ENCODE measurements around the gene MAGI2.

MAGI2 gene

DNA sequence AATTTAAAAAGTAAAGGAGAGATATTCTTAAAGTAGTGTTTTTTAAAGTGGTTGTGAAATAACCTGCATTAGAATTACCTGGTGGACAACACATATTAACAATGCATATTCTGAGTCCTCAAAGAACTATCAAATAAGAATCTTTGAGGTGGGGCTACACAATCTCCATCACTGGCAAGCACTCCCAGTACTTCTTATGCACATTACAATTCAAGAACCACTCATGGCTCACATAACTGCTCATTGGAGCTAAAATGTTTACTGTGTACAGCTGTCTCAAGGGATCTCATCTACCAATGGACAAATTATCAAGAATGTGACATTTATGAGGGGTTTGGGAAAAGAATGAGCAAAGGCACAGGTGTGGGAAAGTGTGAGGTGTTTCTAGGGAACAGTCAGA lies 962.9 kb downstream of the MAGI2 start:
- Histone ChIP-seq H3K9me3 (ENCODE audit: control insufficient read depth in 2 of 2, low read length in 2 of 2) (no peaks in the 10 kb centered on the region), H3K4me1 (ENCODE audit: control insufficient read depth, insufficient read depth, low read length) (no peaks in the 10 kb centered on the region), H3K36me3 (ENCODE audit: control insufficient read depth in 2 of 2, insufficient read depth in 2 of 2, low read length in 2 of 2) (no peaks in the 10 kb centered on the region), H3K27ac (ENCODE audit: low read length) (no peak overlapping the region), H3K9ac (ENCODE audit: low read length in 2 of 2) (no peak overlapping the region), H3K27me3 (ENCODE audit: control insufficient read depth in 1 of 2, insufficient read depth in 2 of 2, low read length in 2 of 2) (no peaks in the 10 kb centered on the region), H3K4me3 (ENCODE audit: low read length in 2 of 2) (no peak overlapping the region)

DNA sequence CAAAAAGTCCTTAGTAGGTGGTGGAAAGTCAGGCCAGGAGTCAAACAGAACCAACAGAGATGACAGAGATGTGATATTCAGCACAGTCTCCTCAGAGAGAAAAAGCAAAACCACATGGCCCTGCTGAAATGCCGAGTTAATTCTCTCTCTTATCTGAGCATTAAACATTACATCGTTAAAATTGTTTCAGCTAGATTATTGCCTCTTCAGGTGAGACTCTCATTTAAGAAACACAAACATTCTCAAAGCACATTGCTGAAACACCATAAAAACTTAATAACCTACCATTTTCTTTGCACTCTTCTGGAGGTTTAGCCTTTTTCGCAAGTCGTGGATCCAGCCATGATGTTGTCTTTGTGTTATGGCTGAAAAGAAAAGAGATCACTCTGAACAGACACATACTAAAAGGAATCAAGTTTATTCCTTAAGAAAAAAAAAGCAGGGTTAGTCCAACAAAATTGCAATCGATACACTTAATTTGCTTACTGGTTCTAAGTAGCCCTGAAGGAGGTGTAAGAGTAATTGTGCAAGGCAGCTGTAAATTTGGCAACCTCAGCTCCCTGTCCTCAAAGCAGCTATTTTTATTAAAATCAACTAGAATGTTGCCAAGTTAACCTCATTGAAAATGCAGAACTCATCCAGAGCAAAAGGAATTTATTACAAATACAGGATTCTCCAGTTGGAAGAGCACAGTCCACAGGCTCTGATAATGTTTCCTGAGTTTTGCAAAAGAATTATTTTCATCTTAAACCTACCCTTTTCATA lies 963.8 kb downstream of the MAGI2 start:
- Histone ChIP-seq H3K9me3 (ENCODE audit: control insufficient read depth in 2 of 2, low read length in 2 of 2) (no peaks in the 10 kb centered on the region), H3K36me3 (ENCODE audit: control insufficient read depth in 2 of 2, insufficient read depth in 2 of 2, low read length in 2 of 2) (no peaks in the 10 kb centered on the region), H3K27ac (ENCODE audit: low read length) (no peak overlapping the region), H3K4me1 (ENCODE audit: control insufficient read depth, insufficient read depth, low read length) (no peaks in the 10 kb centered on the region), H3K9ac (ENCODE audit: low read length in 2 of 2) (peak overlapping the region in 1 of 2 donors; percentile 37), H3K4me3 (ENCODE audit: low read length in 2 of 2) (peak overlapping the region in 1 of 2 donors; percentile 40), H3K27me3 (ENCODE audit: control insufficient read depth in 1 of 2, insufficient read depth in 2 of 2, low read length in 2 of 2) (no peaks in the 10 kb centered on the region)

GRCh38 chr7:78487464-78487863 lies 966.0 kb downstream of the MAGI2 start:
- H3K4me3 ChIP-seq (ENCODE audit: low read length in 2 of 2): no peak overlapping the region
- H3K4me1 ChIP-seq (ENCODE audit: control insufficient read depth, insufficient read depth, low read length): no peaks in the 10 kb centered on the region
- H3K9me3 ChIP-seq (ENCODE audit: control insufficient read depth in 2 of 2, low read length in 2 of 2): no peaks in the 10 kb centered on the region
- no peaks in the 10 kb centered on the region for H3K27me3 ChIP-seq (ENCODE audit: control insufficient read depth in 1 of 2, insufficient read depth in 2 of 2, low read length in 2 of 2)
- no peaks in the 10 kb centered on the region for H3K36me3 ChIP-seq (ENCODE audit: control insufficient read depth in 2 of 2, insufficient read depth in 2 of 2, low read length in 2 of 2)
- H3K27ac ChIP-seq (ENCODE audit: low read length): no peak overlapping the region
- no peak overlapping the region for H3K9ac ChIP-seq (ENCODE audit: low read length in 2 of 2)

DNA sequence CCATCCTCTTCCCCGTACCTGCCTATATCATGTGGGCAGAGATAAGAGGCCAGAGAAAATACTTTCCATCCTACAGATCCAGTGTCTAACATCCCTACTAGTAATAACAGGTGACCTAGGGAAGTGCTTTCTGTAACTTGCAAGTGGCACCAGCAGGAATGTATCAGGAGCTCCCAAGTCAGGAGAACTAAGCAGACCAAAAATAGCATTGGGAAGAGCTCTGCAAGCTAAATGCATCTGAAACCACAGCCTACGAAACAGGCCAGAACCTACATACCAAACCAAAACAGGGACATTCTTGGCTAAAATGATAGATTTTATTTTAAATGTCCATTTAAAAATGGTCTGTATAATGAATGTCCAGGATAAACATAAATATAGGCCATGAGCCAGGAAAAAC lies 974.1 kb downstream of the MAGI2 start:
- Histone ChIP-seq H3K4me1 (ENCODE audit: control insufficient read depth, insufficient read depth, low read length) (no peaks in the 10 kb centered on the region), H3K27me3 (ENCODE audit: control insufficient read depth in 1 of 2, insufficient read depth in 2 of 2, low read length in 2 of 2) (no peaks in the 10 kb centered on the region), H3K4me3 (ENCODE audit: low read length in 2 of 2) (no peak overlapping the region), H3K36me3 (ENCODE audit: control insufficient read depth in 2 of 2, insufficient read depth in 2 of 2, low read length in 2 of 2) (no peaks in the 10 kb centered on the region), H3K27ac (ENCODE audit: low read length) (no peak overlapping the region), H3K9ac (ENCODE audit: low read length in 2 of 2) (no peak overlapping the region), H3K9me3 (ENCODE audit: control insufficient read depth in 2 of 2, low read length in 2 of 2) (no peaks in the 10 kb centered on the region)

DNA sequence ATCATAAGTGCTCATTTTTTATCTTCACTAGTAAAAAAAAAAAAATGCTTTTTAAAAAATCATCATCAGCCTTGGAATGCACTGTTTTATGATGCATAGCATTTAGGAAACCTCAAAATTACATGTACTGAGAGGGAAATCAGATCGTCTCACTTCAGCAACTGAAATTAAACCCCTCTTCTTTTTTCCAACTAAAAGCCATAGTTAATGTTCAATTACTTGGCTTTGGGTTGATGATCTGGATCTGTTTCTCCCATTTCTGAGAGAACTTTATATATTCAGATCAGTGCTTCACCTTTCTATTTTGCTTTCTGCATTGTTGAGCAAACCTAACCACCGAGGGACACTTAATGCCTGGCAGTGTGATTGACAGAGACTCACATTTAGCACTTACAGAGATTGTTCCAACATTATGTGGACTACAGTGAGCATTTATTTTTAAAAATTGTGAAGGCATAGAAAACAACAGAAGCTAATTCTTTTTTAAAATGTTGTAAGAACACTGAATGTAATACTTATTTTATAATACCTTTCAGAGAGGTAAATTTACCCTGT lies 976.5 kb downstream of the MAGI2 start:
- H3K9me3 ChIP-seq (ENCODE audit: control insufficient read depth in 2 of 2, low read length in 2 of 2): no peaks in the 10 kb centered on the region
- H3K27me3 ChIP-seq (ENCODE audit: control insufficient read depth in 1 of 2, insufficient read depth in 2 of 2, low read length in 2 of 2): no peaks in the 10 kb centered on the region
- no peak overlapping the region for H3K27ac ChIP-seq (ENCODE audit: low read length)
- no peak overlapping the region for H3K9ac ChIP-seq (ENCODE audit: low read length in 2 of 2)
- H3K36me3 ChIP-seq (ENCODE audit: control insufficient read depth in 2 of 2, insufficient read depth in 2 of 2, low read length in 2 of 2): no peaks in the 10 kb centered on the region
- H3K4me1 ChIP-seq (ENCODE audit: control insufficient read depth, insufficient read depth, low read length): no peaks in the 10 kb centered on the region
- no peak overlapping the region for H3K4me3 ChIP-seq (ENCODE audit: low read length in 2 of 2)

GRCh38 chr7:78473571-78474301 lies 979.7 kb downstream of the MAGI2 start:
- H3K27me3 ChIP-seq (ENCODE audit: control insufficient read depth in 1 of 2, insufficient read depth in 2 of 2, low read length in 2 of 2): no peaks in the 10 kb centered on the region
- H3K27ac ChIP-seq (ENCODE audit: low read length): no peak overlapping the region
- H3K9ac ChIP-seq (ENCODE audit: low read length in 2 of 2): no peak overlapping the region
- no peaks in the 10 kb centered on the region for H3K4me1 ChIP-seq (ENCODE audit: control insufficient read depth, insufficient read depth, low read length)
- no peaks in the 10 kb centered on the region for H3K9me3 ChIP-seq (ENCODE audit: control insufficient read depth in 2 of 2, low read length in 2 of 2)
- H3K36me3 ChIP-seq (ENCODE audit: control insufficient read depth in 2 of 2, insufficient read depth in 2 of 2, low read length in 2 of 2): no peaks in the 10 kb centered on the region
- H3K4me3 ChIP-seq (ENCODE audit: low read length in 2 of 2): no peak overlapping the region

- Histone ChIP-seq H3K4me1 (ENCODE audit: control insufficient read depth, insufficient read depth, low read length) (no peaks in the 10 kb centered on the region), H3K4me3 (ENCODE audit: low read length in 2 of 2) (no peak overlapping the region), H3K36me3 (ENCODE audit: control insufficient read depth in 2 of 2, insufficient read depth in 2 of 2, low read length in 2 of 2) (no peaks in the 10 kb centered on the region), H3K9me3 (ENCODE audit: control insufficient read depth in 2 of 2, low read length in 2 of 2) (no peaks in the 10 kb centered on the region), H3K27ac (ENCODE audit: low read length) (no peak overlapping the region), H3K9ac (ENCODE audit: low read length in 2 of 2) (no peak overlapping the region), H3K27me3 (ENCODE audit: control insufficient read depth in 1 of 2, insufficient read depth in 2 of 2, low read length in 2 of 2) (no peaks in the 10 kb centered on the region)
Measured at GRCh38 chr7:78473021-78473420, 980.4 kb downstream of the MAGI2 start.

GRCh38 chr7:78472519-78472918 lies 980.9 kb downstream of the MAGI2 start:
- no peaks in the 10 kb centered on the region for H3K9me3 ChIP-seq (ENCODE audit: control insufficient read depth in 2 of 2, low read length in 2 of 2)
- H3K9ac ChIP-seq (ENCODE audit: low read length in 2 of 2): no peak overlapping the region
- H3K36me3 ChIP-seq (ENCODE audit: control insufficient read depth in 2 of 2, insufficient read depth in 2 of 2, low read length in 2 of 2): no peaks in the 10 kb centered on the region
- H3K4me3 ChIP-seq (ENCODE audit: low read length in 2 of 2): no peak overlapping the region
- no peaks in the 10 kb centered on the region for H3K27me3 ChIP-seq (ENCODE audit: control insufficient read depth in 1 of 2, insufficient read depth in 2 of 2, low read length in 2 of 2)
- no peak overlapping the region for H3K27ac ChIP-seq (ENCODE audit: low read length)
- no peaks in the 10 kb centered on the region for H3K4me1 ChIP-seq (ENCODE audit: control insufficient read depth, insufficient read depth, low read length)

GRCh38 chr7:78465894-78466293 lies 987.6 kb downstream of the MAGI2 start:
- Histone ChIP-seq H3K27me3 (ENCODE audit: control insufficient read depth in 1 of 2, insufficient read depth in 2 of 2, low read length in 2 of 2) (no peaks in the 10 kb centered on the region), H3K36me3 (ENCODE audit: control insufficient read depth in 2 of 2, insufficient read depth in 2 of 2, low read length in 2 of 2) (no peaks in the 10 kb centered on the region), H3K9ac (ENCODE audit: low read length in 2 of 2) (no peak overlapping the region), H3K27ac (ENCODE audit: low read length) (no peak overlapping the region), H3K4me1 (ENCODE audit: control insufficient read depth, insufficient read depth, low read length) (no peaks in the 10 kb centered on the region), H3K4me3 (ENCODE audit: low read length in 2 of 2) (no peak overlapping the region), H3K9me3 (ENCODE audit: control insufficient read depth in 2 of 2, low read length in 2 of 2) (no peaks in the 10 kb centered on the region)

- no peaks in the 10 kb centered on the region for H3K4me1 ChIP-seq (ENCODE audit: control insufficient read depth, insufficient read depth, low read length)
- H3K9me3 ChIP-seq (ENCODE audit: control insufficient read depth in 2 of 2, low read length in 2 of 2): no peaks in the 10 kb centered on the region
- H3K27me3 ChIP-seq (ENCODE audit: control insufficient read depth in 1 of 2, insufficient read depth in 2 of 2, low read length in 2 of 2): no peaks in the 10 kb centered on the region
- H3K36me3 ChIP-seq (ENCODE audit: control insufficient read depth in 2 of 2, insufficient read depth in 2 of 2, low read length in 2 of 2): no peaks in the 10 kb centered on the region
- no peak overlapping the region for H3K4me3 ChIP-seq (ENCODE audit: low read length in 2 of 2)
- H3K9ac ChIP-seq (ENCODE audit: low read length in 2 of 2): no peak overlapping the region
- no peak overlapping the region for H3K27ac ChIP-seq (ENCODE audit: low read length)
Measured at GRCh38 chr7:78463039-78463438, 990.4 kb downstream of the MAGI2 start.

DNA sequence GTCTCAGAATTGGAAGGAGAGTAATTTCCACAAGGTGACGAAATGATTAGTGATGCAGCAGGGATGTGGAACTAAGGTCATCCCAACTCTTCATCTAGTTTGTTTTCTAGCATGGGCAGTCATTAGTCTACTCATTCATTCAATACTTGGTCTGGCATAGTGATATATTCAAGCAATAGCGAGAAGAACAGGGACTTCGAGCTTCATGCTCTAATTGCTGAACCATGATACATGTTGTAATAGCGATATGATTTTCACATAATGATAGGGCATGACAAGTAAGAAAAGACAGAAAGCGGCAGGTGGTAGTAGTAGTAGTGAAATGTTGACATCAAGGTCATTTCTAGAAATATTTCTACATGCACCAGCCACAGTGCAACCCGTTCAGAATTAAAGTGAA lies 1002.8 kb downstream of the MAGI2 start:
- Histone ChIP-seq H3K4me3 (ENCODE audit: low read length in 2 of 2) (no peak overlapping the region), H3K4me1 (ENCODE audit: control insufficient read depth, insufficient read depth, low read length) (no peaks in the 10 kb centered on the region), H3K9me3 (ENCODE audit: control insufficient read depth in 2 of 2, low read length in 2 of 2) (no peaks in the 10 kb centered on the region), H3K36me3 (ENCODE audit: control insufficient read depth in 2 of 2, insufficient read depth in 2 of 2, low read length in 2 of 2) (no peaks in the 10 kb centered on the region), H3K27ac (ENCODE audit: low read length) (no peak overlapping the region), H3K9ac (ENCODE audit: low read length in 2 of 2) (no peak overlapping the region), H3K27me3 (ENCODE audit: control insufficient read depth in 1 of 2, insufficient read depth in 2 of 2, low read length in 2 of 2) (no peaks in the 10 kb centered on the region)
